ENCODE measurements around the gene MYO1H.

MYO1H gene

DNA sequence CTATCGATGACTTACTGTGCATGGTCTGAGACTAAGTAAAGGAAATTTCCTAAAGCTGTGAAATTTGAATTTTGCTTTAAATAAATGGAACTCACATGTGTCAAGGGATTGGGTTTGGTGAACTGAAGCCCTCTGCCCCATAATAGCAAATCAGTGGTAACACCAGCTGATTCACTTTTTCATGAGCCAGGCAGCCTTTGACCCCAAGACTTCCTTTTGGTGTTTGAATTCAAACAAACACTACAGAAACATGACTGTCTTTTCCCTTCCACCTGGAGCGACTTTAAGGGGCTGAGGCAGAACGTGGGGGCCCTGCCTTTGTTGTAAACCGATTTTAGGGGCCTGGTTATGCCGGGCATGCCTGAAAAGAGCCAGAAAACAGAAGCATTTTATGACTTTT is 100.6 kb downstream of the MYO1H start:
- TF ChIP-seq, protein P1, sequence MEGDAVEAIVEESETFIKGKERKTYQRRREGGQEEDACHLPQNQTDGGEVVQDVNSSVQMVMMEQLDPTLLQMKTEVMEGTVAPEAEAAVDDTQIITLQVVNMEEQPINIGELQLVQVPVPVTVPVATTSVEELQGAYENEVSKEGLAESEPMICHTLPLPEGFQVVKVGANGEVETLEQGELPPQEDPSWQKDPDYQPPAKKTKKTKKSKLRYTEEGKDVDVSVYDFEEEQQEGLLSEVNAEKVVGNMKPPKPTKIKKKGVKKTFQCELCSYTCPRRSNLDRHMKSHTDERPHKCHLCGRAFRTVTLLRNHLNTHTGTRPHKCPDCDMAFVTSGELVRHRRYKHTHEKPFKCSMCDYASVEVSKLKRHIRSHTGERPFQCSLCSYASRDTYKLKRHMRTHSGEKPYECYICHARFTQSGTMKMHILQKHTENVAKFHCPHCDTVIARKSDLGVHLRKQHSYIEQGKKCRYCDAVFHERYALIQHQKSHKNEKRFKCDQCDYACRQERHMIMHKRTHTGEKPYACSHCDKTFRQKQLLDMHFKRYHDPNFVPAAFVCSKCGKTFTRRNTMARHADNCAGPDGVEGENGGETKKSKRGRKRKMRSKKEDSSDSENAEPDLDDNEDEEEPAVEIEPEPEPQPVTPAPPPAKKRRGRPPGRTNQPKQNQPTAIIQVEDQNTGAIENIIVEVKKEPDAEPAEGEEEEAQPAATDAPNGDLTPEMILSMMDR (IDR thresholded peaks at IDR 0.05), result no peak

DNA sequence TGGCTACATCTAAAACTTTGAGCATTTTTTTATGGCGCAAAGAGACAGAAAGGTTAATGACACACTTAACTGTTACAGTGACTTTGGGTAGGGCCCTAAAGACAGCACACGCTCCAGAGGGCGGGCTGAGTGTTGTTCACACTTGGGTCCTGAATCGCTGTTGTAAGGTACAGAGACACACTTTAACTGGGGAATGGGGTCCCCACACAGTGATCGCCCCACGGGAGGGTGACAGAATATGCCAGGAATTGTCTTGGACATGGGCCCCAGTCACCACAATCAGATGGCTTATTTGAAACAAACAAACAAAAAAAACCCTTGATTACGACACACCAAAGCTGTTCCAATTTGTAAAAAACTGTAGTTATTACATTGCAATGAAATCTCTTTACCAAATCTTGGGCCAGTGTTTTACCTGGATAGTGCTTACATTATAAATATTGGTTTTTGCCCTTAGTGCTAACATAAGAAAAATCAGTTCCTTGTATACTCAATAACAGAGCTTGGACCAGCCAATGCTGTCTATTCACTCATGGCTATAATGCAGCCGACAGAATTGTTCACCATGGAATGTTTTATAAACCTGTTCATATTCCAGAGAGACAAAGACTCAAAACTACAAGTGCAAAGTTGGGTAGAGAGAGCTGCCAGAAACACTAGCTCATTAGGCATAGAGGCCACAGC is 101.1 kb downstream of the MYO1H start:
- TF ChIP-seq, protein P1 (IDR thresholded peaks at IDR 0.05), result no peak

DNA sequence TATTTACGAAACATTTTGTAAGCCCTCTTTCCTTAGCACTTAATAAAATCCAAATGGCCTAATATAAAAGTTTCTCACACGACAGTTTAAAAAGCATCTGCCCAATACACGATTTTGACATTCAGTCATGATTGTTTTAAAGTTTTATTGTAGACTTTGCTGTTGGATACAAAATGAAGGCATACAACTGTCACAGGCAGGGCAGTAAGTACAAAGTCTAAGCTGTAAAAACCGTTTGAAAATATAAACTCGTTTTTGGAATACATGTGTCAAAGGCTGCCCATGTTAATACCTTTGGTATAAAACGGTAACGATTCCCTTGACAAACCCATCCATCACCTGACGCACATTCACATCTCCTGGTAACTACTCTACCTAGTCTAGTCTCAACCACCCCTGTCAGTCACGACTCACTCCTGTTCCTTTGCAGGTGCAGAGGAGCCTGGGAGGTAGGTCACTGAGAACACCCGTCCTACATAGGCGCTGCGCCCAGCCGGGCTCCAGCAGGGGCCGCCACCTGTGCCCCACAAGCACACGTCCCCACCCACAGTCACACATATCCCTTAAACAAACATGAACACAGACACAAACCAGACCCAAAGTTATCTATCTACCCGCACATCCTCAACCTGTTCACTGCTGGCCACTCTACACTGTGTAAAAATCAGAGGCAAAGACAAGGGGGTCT is 102.3 kb downstream of the MYO1H start:
- TF ChIP-seq, protein P1 (IDR thresholded peaks at IDR 0.05), result no peak

DNA sequence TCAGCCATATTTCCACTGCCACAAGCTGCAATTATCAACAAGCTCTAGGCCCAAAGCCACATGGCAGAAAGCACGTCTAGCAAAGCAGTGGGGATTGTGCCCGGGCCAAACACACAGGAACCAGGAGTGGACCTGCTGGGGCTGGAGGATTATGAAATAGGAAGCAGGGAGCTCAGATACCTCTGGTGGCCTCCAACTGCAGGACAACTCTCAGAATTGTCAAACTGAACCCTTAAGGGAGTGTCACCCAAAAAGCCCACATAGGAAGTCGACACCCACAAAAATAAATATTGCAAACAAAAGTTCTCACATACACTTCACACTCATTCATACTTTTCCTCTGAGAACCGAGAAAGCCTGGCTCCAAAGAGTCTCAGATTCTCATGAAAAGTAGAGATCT is 103.3 kb downstream of the MYO1H start:
- TF ChIP-seq, protein P1 (IDR thresholded peaks at IDR 0.05), result no peak

DNA sequence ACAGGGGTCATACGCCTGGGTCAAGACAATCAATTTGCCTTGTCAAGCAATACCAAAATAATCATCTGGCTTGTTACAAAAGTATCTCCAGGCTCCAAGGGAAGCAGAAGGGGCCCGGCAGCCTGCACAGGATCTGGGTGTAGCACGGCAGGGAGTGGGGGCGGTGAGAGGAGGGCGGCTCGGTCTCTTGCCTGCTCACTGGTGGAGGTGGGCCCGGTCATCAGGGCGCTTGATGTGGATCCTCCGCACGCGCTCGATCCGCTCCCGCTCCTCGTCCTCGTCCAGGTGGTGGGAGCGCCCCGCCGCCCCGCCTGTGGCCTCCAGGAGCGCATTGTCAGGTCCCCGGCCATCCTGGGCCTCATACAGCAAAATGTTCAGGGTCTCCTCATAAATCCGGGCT is 103.7 kb downstream of the MYO1H start:
- TF ChIP-seq, protein P1 (IDR thresholded peaks at IDR 0.05), result no peak

DNA sequence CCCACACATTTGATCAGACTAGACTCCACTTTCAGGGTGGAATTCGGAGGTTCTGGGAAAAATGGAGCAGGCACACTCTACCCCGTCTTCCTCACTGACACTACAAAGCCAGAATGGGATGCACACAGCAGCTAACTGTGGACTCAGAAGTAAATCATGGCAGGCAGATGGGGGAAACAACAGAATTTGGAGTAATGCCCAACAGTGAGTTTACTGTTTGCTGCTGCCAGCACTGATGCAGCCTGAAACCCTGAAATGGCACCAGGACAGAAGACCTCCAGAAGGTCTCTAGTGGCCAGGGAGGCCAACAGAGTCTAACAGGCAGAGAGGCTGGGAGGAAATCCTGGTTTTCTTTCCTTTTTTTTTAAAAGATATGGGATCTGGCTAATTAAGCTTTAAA is 104.8 kb downstream of the MYO1H start:
- TF ChIP-seq, protein P1 (IDR thresholded peaks at IDR 0.05), result no peak

DNA sequence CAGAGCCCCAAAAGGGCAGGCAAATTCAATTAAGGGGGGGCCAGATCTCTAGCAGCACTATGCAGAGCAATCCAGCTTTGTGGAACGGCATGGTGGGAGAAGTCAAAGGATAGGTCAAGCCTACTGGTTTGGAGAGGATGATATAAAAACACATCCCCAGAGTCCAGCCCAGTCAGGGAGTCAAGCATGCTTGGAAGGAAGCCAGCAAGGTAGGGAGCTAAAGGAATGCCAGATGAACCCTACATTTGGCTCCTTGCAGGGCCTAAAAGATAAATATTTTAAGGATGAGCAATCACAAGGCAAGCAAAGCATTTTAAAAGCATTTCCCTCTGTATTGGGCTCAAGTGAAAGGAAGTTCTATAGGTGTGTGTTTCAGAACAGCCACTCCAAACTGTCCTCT is 108.0 kb downstream of the MYO1H start:
- TF ChIP-seq, protein P1 (IDR thresholded peaks at IDR 0.05), result no peak
